H9 (cell line): ENCODE measurements around the gene ACAD8. TPM values are rescaled to one million over a fixed set of nuclear protein-coding genes. Genes with fewer than 3 reads are reported as not detected.

ENCODE experiments used
- DNase-seq: peaks from one replicate; pipeline ENCODE4 v3.0.0-alpha.2; 2017
- H2AFZ ChIP-seq: one replicate; pipeline ENCODE4 v1.6.1; 2013; ENCODE audit warnings: mild to moderate bottlenecking, low read length, control low read depth, moderate library complexity
- H2AK5ac ChIP-seq: 2 replicates; pipeline ENCODE4 v1.6.1; 2013; ENCODE audit warnings: low read length, control low read depth, mixed read lengths; ENCODE audit not compliant: insufficient read length
- H2BK120ac ChIP-seq: one replicate; pipeline ENCODE4 v1.6.1; 2013; ENCODE audit warnings: low read depth, mild to moderate bottlenecking, low read length, control low read depth, inconsistent platforms; ENCODE audit not compliant: poor library complexity, severe bottlenecking
- H2BK12ac ChIP-seq: 2 replicates; pipeline ENCODE4 v1.6.1; 2013; ENCODE audit warnings: low read length, control low read depth, mixed read lengths, low read depth; ENCODE audit not compliant: insufficient read length
- H2BK15ac ChIP-seq: 2 replicates; pipeline ENCODE4 v1.6.1; 2013; ENCODE audit warnings: low read depth, low read length, control low read depth
- H2BK20ac ChIP-seq: one replicate; pipeline ENCODE4 v1.6.1; 2013; ENCODE audit warnings: low read depth, mild to moderate bottlenecking, low read length, control low read depth, inconsistent platforms; ENCODE audit not compliant: poor library complexity, severe bottlenecking
- H2BK5ac ChIP-seq: 2 replicates; pipeline ENCODE4 v1.6.1; 2013; ENCODE audit warnings: low read length, control low read depth, mixed read lengths; ENCODE audit not compliant: insufficient read length
- H3K14ac ChIP-seq: 2 replicates; pipeline ENCODE4 v1.6.1; 2013; ENCODE audit warnings: low read length, control low read depth; ENCODE audit not compliant: insufficient read depth
- H3K18ac ChIP-seq: 2 replicates; pipeline ENCODE4 v1.6.1; 2013; ENCODE audit warnings: low read depth, mild to moderate bottlenecking, mixed read lengths, low read length, control low read depth; ENCODE audit not compliant: insufficient read length
- H3K23ac ChIP-seq: 2 replicates; pipeline ENCODE4 v1.6.1; 2013; ENCODE audit warnings: low read length, control low read depth, mixed read lengths, low read depth; ENCODE audit not compliant: insufficient read length
- H3K23me2 ChIP-seq: 2 replicates; pipeline ENCODE4 v1.6.1; 2013; ENCODE audit warnings: low read depth, mild to moderate bottlenecking, mixed read lengths, low read length, control low read depth; ENCODE audit not compliant: insufficient read length, poor library complexity, severe bottlenecking
- H3K27ac ChIP-seq: 2 replicates; pipeline ENCODE4 v1.5.1; 2013; ENCODE audit warnings: low read length, control low read depth, mixed read lengths, low read depth; ENCODE audit not compliant: insufficient read length
- H3K27me3 ChIP-seq: 2 replicates; pipeline ENCODE4 v1.6.1; 2013; ENCODE audit warnings: low read length, control low read depth, inconsistent platforms; ENCODE audit not compliant: insufficient read depth
- H3K4ac ChIP-seq: 2 replicates; pipeline ENCODE4 v1.6.1; 2013; ENCODE audit warnings: low read depth, mild to moderate bottlenecking, control low read depth, inconsistent platforms, low read length, moderate library complexity
- H3K4me1 ChIP-seq: 2 replicates; pipeline ENCODE4 v1.6.1; 2013; ENCODE audit warnings: low read length, control low read depth, inconsistent platforms; ENCODE audit not compliant: insufficient read depth
- H3K4me2 ChIP-seq: 2 replicates; pipeline ENCODE4 v1.6.1; 2013; ENCODE audit warnings: low read length, control low read depth, mixed read lengths; ENCODE audit not compliant: insufficient read length, insufficient read depth
- H3K56ac ChIP-seq: 2 replicates; pipeline ENCODE4 v1.6.1; 2013; ENCODE audit warnings: low read depth, mild to moderate bottlenecking, mixed read lengths, low read length, control low read depth; ENCODE audit not compliant: insufficient read length
- H3K79me1 ChIP-seq: 2 replicates; pipeline ENCODE4 v1.6.1; 2013; ENCODE audit warnings: low read depth, mild to moderate bottlenecking, moderate library complexity, low read length, control low read depth, inconsistent platforms; ENCODE audit not compliant: insufficient read depth, poor library complexity, severe bottlenecking
- H3K79me2 ChIP-seq: 2 replicates; pipeline ENCODE4 v1.6.1; 2013; ENCODE audit warnings: low read length, control low read depth, inconsistent platforms; ENCODE audit not compliant: insufficient read depth
- H3K9ac ChIP-seq: 2 replicates; pipeline ENCODE4 v1.6.1; 2013; ENCODE audit warnings: low read length, control low read depth, mixed read lengths; ENCODE audit not compliant: insufficient read length; ENCODE audit errors: extremely low read depth
- H3K9me3 ChIP-seq: one replicate; pipeline ENCODE4 v1.6.1; 2013; ENCODE audit warnings: low read depth, low read length, inconsistent platforms; ENCODE audit not compliant: control insufficient read depth
- H3T11ph ChIP-seq: one replicate; pipeline ENCODE4 v1.6.1; 2013; ENCODE audit warnings: mild to moderate bottlenecking, low read length, control low read depth, inconsistent platforms
- H4K20me1 ChIP-seq: one replicate; pipeline ENCODE4 v1.6.1; 2013; ENCODE audit not compliant: control insufficient read depth, insufficient read length, insufficient read depth
- H4K5ac ChIP-seq: 2 replicates; pipeline ENCODE4 v1.6.1; 2013; ENCODE audit warnings: low read depth, mild to moderate bottlenecking, mixed read lengths, low read length, control low read depth; ENCODE audit not compliant: insufficient read length
- H4K8ac ChIP-seq: replicated peaks from 2 replicates; pipeline ENCODE4 v1.6.1; 2013; ENCODE audit warnings: low read length, control low read depth, mixed read lengths, low read depth; ENCODE audit not compliant: insufficient read length
- H4K91ac ChIP-seq: 2 replicates; pipeline ENCODE4 v1.6.1; 2013; ENCODE audit warnings: low read depth, mild to moderate bottlenecking, moderate library complexity, mixed read lengths, low read length, control low read depth; ENCODE audit not compliant: insufficient read length
- H3K27ac Mint-ChIP-seq, 3 experiments: 2 replicates in 2 of 3; 3 replicates in 1 of 3; pipeline ENCODE4 v1.8.0; 2020 to 2021; ENCODE audit warnings: mixed read lengths in 3 of 3, mild to moderate bottlenecking in 1 of 3, moderate library complexity in 1 of 3
- H3K27me3 Mint-ChIP-seq: 2 replicates; pipeline ENCODE4 v1.8.0; 2021; ENCODE audit warnings: low read depth, mild to moderate bottlenecking, moderate library complexity, mixed read lengths
- H3K36me3 Mint-ChIP-seq, 3 experiments: 2 replicates in 2 of 3; 3 replicates in 1 of 3; pipeline ENCODE4 v1.8.0; 2020 to 2021; ENCODE audit warnings: low read depth in 3 of 3, mixed read lengths in 3 of 3; ENCODE audit not compliant: insufficient read depth in 1 of 3
- H3K4me1 Mint-ChIP-seq, 2 experiments: 2 replicates each; pipeline ENCODE4 v1.8.0; 2020; ENCODE audit warnings: mixed read lengths in 2 of 2
- H3K4me3 Mint-ChIP-seq, 2 experiments: 2 replicates in 1 of 2; 3 replicates in 1 of 2; pipeline ENCODE4 v1.8.0; 2020 to 2021; ENCODE audit warnings: mild to moderate bottlenecking in 2 of 2, mixed read lengths in 2 of 2, moderate library complexity in 1 of 2
- H3K9me3 Mint-ChIP-seq, 2 experiments: 2 replicates in 1 of 2; 3 replicates in 1 of 2; pipeline ENCODE4 v1.8.0; 2020; ENCODE audit warnings: mild to moderate bottlenecking in 2 of 2, mixed read lengths in 2 of 2, moderate library complexity in 1 of 2
- WGBS: extraction: QIAGEN DNeasy Blood & Tissue Kit; methylation state at CpG from one replicate; pipeline ENCODE4 v1.1.7; 2013; ENCODE audit warnings: missing lambda C conversion rate, low lambda C conversion rate, mixed read lengths; ENCODE audit not compliant: insufficient read length; ENCODE audit errors: extremely low coverage; 5-methylcytosine and 5-hydroxymethylcytosine counted together
- total RNA-seq: library from RNA; stranded (reverse); gene quantifications from 2 replicates; pipeline ENCODE4 v1.2.1, GENCODE V29; 2021
- TF ChIP-seq, protein P1 (sequence below): fragments of 200-600 bp; sonication (generic); conservative IDR thresholded peaks from 3 replicates; pipeline ENCODE4 v1.8.0; 2021; ENCODE audit warnings: antibody characterized with exemption, mild to moderate bottlenecking

Gene ACAD8
- total RNA-seq, 1 experiment from 2014 or later, result 46.8 TPM

- Histone ChIP-seq H3K79me1 (no peaks in the 10 kb centered on the region), H3K23ac (no peak overlapping the region), H4K8ac (no peak overlapping the region), H3K4me1 (no peaks in the 10 kb centered on the region), H2BK15ac (no peak overlapping the region), H3K79me2 (no peaks in the 10 kb centered on the region), H3T11ph (no peak overlapping the region), H3K4ac (no peak overlapping the region), H2AFZ (no peak overlapping the region), H2BK20ac (no peak overlapping the region), H2AK5ac (no peak overlapping the region), H3K9ac (no peak overlapping the region), H3K23me2 (no peaks in the 10 kb centered on the region), H2BK12ac (no peak overlapping the region), H4K20me1 (no peaks in the 10 kb centered on the region), H3K14ac (no peak overlapping the region), H2BK5ac (no peak overlapping the region), H3K27ac (no peak overlapping the region), H3K27me3 (no peaks in the 10 kb centered on the region), H3K4me2 (no peak overlapping the region), H2BK120ac (no peak overlapping the region), H3K56ac (no peak overlapping the region), H4K5ac (no peak overlapping the region), H3K9me3 (no peaks in the 10 kb centered on the region), H4K91ac (no peak overlapping the region), H3K18ac (no peak overlapping the region)
- Mint-ChIP-seq H3K4me3 (no peak overlapping the region), H3K9me3 (no peaks in the 10 kb centered on the region), H3K27me3 (no peaks in the 10 kb centered on the region), H3K4me1 (peaks cover 2% of the 10 kb centered on the region in 2 experiments; a peak in 3 of 4 replicates), H3K27ac (no peak overlapping the region; a peak in 2 of 7 replicates), H3K36me3 (peaks cover 5 to 20% (median 6%) of the 10 kb centered on the region in 3 experiments; a peak in 5 of 7 replicates)
- TF ChIP-seq, protein P1, sequence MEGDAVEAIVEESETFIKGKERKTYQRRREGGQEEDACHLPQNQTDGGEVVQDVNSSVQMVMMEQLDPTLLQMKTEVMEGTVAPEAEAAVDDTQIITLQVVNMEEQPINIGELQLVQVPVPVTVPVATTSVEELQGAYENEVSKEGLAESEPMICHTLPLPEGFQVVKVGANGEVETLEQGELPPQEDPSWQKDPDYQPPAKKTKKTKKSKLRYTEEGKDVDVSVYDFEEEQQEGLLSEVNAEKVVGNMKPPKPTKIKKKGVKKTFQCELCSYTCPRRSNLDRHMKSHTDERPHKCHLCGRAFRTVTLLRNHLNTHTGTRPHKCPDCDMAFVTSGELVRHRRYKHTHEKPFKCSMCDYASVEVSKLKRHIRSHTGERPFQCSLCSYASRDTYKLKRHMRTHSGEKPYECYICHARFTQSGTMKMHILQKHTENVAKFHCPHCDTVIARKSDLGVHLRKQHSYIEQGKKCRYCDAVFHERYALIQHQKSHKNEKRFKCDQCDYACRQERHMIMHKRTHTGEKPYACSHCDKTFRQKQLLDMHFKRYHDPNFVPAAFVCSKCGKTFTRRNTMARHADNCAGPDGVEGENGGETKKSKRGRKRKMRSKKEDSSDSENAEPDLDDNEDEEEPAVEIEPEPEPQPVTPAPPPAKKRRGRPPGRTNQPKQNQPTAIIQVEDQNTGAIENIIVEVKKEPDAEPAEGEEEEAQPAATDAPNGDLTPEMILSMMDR, result no peak
- no CpG with 5 or more reads among the region's 7 CpGs for WGBS
- DNase-seq, result no peak
These were observed 16.4 kb upstream of the ACAD8 start for GRCh38 chr11:134236834-134237556.
